ENCODE data around the gene ARHGEF4.

Gene ARHGEF4

GRCh38 chr2:131056204-131056931, 219.7 kb downstream of the ARHGEF4 start:
- H3K36me3 ChIP-seq (replicated peaks; ENCODE audit: insufficient read depth, low read length) = peaks cover under 1% of the 10 kb centered on the region; the same call in 1 of the 2 replicates
- H3K9ac ChIP-seq (ENCODE audit: low read length) = no peak overlapping the region
- H3K27ac ChIP-seq (ENCODE audit: low read length) = no peak overlapping the region
- H2AFZ ChIP-seq (ENCODE audit: low read length) = no peak overlapping the region
- peaks cover 88% of the 10 kb centered on the region for H3K79me2 ChIP-seq (ENCODE audit: low read length)
- no peaks in the 10 kb centered on the region for H3K27me3 ChIP-seq (replicated peaks; ENCODE audit: insufficient read depth, low read length)
- H3K4me3 ChIP-seq (ENCODE audit: low read length) = no peak overlapping the region
- no peak for DNase-seq
- TF ChIP-seq EZH2phosphoT487 (IDR thresholded peaks at IDR 0.05; ENCODE audit: low read length) (no peak), EZH2 (optimal IDR thresholded peaks at IDR 0.05; ENCODE audit: low read depth, low read length) (no peak)
- TF ChIP-seq, protein P1, sequence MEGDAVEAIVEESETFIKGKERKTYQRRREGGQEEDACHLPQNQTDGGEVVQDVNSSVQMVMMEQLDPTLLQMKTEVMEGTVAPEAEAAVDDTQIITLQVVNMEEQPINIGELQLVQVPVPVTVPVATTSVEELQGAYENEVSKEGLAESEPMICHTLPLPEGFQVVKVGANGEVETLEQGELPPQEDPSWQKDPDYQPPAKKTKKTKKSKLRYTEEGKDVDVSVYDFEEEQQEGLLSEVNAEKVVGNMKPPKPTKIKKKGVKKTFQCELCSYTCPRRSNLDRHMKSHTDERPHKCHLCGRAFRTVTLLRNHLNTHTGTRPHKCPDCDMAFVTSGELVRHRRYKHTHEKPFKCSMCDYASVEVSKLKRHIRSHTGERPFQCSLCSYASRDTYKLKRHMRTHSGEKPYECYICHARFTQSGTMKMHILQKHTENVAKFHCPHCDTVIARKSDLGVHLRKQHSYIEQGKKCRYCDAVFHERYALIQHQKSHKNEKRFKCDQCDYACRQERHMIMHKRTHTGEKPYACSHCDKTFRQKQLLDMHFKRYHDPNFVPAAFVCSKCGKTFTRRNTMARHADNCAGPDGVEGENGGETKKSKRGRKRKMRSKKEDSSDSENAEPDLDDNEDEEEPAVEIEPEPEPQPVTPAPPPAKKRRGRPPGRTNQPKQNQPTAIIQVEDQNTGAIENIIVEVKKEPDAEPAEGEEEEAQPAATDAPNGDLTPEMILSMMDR (IDR thresholded peaks at IDR 0.05; ENCODE audit: low read length) = no peak
- peaks cover 18% of the 10 kb centered on the region for H4K20me1 ChIP-seq (ENCODE audit: insufficient read depth, low read length)
- H3F3A ChIP-seq (ENCODE audit: insufficient read depth, low read length) = no peaks in the 10 kb centered on the region
- H3K4me2 ChIP-seq (ENCODE audit: low read depth, low read length) = no peak overlapping the region
- H3K4me1 ChIP-seq (ENCODE audit: low read length) = peaks cover 5% of the 10 kb centered on the region
- no peaks in the 10 kb centered on the region for H3K9me3 ChIP-seq (replicated peaks; ENCODE audit: insufficient read depth, low read length)
- no peaks in the 10 kb centered on the region for H3K9me2 ChIP-seq (replicated peaks; ENCODE audit: insufficient read depth, low read length)

DNA sequence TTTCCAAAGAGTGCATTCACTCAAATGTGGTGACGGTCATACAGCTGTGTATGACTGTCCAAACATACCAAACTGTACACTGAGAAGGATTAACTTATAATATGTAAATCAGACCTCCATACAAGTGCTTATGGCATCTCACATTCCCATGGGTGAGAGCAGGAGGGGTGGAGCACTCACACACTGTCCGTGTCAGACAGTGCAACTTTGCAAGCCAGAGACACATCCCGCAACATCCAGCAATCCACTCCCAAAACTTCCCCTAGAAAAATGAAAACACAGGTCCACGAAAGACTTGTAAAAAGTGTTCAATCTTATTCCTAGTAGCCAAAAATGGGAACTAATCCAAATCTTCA, 220.2 kb downstream of the ARHGEF4 start:
- Histone ChIP-seq H4K20me1 (ENCODE audit: insufficient read depth, low read length) (peaks cover 18% of the 10 kb centered on the region), H3F3A (ENCODE audit: insufficient read depth, low read length) (no peaks in the 10 kb centered on the region), H2AFZ (ENCODE audit: low read length) (no peak overlapping the region), H3K9me3 (replicated peaks; ENCODE audit: insufficient read depth, low read length) (no peaks in the 10 kb centered on the region), H3K9ac (ENCODE audit: low read length) (no peak overlapping the region), H3K4me1 (ENCODE audit: low read length) (peaks cover 5% of the 10 kb centered on the region), H3K4me3 (ENCODE audit: low read length) (no peak overlapping the region), H3K79me2 (ENCODE audit: low read length) (peaks cover 90% of the 10 kb centered on the region), H3K27ac (ENCODE audit: low read length) (no peak overlapping the region), H3K9me2 (replicated peaks; ENCODE audit: insufficient read depth, low read length) (no peaks in the 10 kb centered on the region), H3K36me3 (replicated peaks; ENCODE audit: insufficient read depth, low read length) (no peaks in the 10 kb centered on the region; the same call in 1 of the 2 replicates), H3K4me2 (ENCODE audit: low read depth, low read length) (no peak overlapping the region), H3K27me3 (replicated peaks; ENCODE audit: insufficient read depth, low read length) (no peaks in the 10 kb centered on the region)
- no peak for TF ChIP-seq EZH2phosphoT487 (IDR thresholded peaks at IDR 0.05; ENCODE audit: low read length)
- TF ChIP-seq EZH2 (optimal IDR thresholded peaks at IDR 0.05; ENCODE audit: low read depth, low read length) = no peak
- TF ChIP-seq, protein P1 (IDR thresholded peaks at IDR 0.05; ENCODE audit: low read length) = no peak
- no peak for DNase-seq

DNA sequence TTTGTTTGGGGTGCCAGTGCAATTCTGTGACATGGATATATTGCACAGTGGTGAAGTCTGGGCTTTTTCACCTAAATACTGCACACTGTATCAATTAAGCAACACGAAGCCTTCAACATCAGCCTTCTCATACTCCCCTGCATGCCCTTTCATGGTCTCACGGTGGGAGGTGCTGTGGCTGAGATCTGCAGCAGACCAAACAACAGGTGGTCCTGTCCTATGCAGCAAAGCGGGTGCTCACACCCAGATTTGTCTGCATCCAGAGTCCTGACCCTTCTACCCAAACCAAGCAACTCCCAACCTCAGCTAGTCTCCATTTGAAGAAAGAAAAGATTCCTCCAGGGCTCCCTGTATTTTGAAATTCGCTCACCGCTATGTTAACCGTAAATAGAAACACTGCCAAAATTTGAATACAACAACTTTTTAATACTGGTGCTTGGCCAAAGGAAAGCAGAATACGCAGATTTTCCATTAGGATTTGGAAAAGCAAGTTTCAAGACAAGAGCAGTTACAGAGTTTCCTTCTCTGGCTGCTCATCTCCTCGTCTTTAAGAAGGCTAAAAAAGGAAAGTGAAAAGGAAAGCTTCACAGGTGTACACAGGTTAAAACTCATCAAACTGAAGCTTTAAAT, 221.6 kb downstream of the ARHGEF4 start:
- no peak overlapping the region for H3K9ac ChIP-seq (ENCODE audit: low read length)
- no peaks in the 10 kb centered on the region for H3F3A ChIP-seq (ENCODE audit: insufficient read depth, low read length)
- no peaks in the 10 kb centered on the region for H3K9me2 ChIP-seq (replicated peaks; ENCODE audit: insufficient read depth, low read length)
- H2AFZ ChIP-seq (ENCODE audit: low read length) = no peak overlapping the region
- H3K4me2 ChIP-seq (ENCODE audit: low read depth, low read length) = no peak overlapping the region
- H3K27me3 ChIP-seq (replicated peaks; ENCODE audit: insufficient read depth, low read length) = no peaks in the 10 kb centered on the region
- H3K9me3 ChIP-seq (replicated peaks; ENCODE audit: insufficient read depth, low read length) = no peaks in the 10 kb centered on the region
- H3K4me1 ChIP-seq (ENCODE audit: low read length) = peaks cover 5% of the 10 kb centered on the region
- peaks cover 93% of the 10 kb centered on the region for H3K79me2 ChIP-seq (ENCODE audit: low read length)
- H3K36me3 ChIP-seq (replicated peaks; ENCODE audit: insufficient read depth, low read length) = no peaks in the 10 kb centered on the region; the same call in 1 of the 2 replicates
- H3K4me3 ChIP-seq (ENCODE audit: low read length) = no peak overlapping the region
- TF ChIP-seq EZH2phosphoT487 (IDR thresholded peaks at IDR 0.05; ENCODE audit: low read length) (no peak), EZH2 (optimal IDR thresholded peaks at IDR 0.05; ENCODE audit: low read depth, low read length) (no peak)
- TF ChIP-seq, protein P1 (IDR thresholded peaks at IDR 0.05; ENCODE audit: low read length) = no peak
- H3K27ac ChIP-seq (ENCODE audit: low read length) = no peak overlapping the region
- H4K20me1 ChIP-seq (ENCODE audit: insufficient read depth, low read length) = peaks cover 18% of the 10 kb centered on the region
- DNase-seq = no peak
